Heart left ventricle (tissue), 16 donors: ENCODE results near the gene UGT1A10. TPM values are rescaled to one million over a fixed set of nuclear protein-coding genes. Genes with fewer than 3 reads are reported as not detected.
A peak's percentile ranks its signal among the peaks of the same experiment; 100 is the strongest.

Experiments
- ATAC-seq, 4 donors: fragments of 200-7000 bp; cut with Tn5 transposase; one replicate each; pipeline ENCODE4 v1.9.1; 2020 to 2022; ENCODE audit warnings: moderate library complexity in 4 of 4, mild to moderate bottlenecking in 3 of 4, moderate number of reproducible peaks in 1 of 4
- DNase-seq, 5 donors: peaks; one replicate each; pipeline ENCODE4 v3.0.0-alpha.2; 2020
- H3K27ac ChIP-seq, 12 donors: fragments of 200-600 bp; sonication (generic) in 4 of 12; one replicate each; pipeline versions ENCODE4 v1.5.0 to v1.8.0; 2016 to 2022; ENCODE audit warnings: mild to moderate bottlenecking in 2 of 12
- H3K27me3 ChIP-seq, 9 donors: fragments of 200-600 bp; sonication (generic) in 2 of 9; one replicate each; pipeline versions ENCODE4 v1.5.1 to v1.8.0; 2016 to 2022; ENCODE audit warnings: mild to moderate bottlenecking in 3 of 9
- H3K36me3 ChIP-seq, 9 donors: fragments of 200-600 bp; sonication (generic) in 2 of 9; one replicate each; pipeline versions ENCODE4 v1.5.0 to v1.8.0; 2018 to 2022; ENCODE audit warnings: mild to moderate bottlenecking in 2 of 9
- H3K4me1 ChIP-seq, 12 donors: fragments of 200-600 bp; sonication (generic) in 4 of 12; one replicate each; pipeline versions ENCODE4 v1.5.0 to v1.8.0; 2016 to 2022; ENCODE audit warnings: mild to moderate bottlenecking in 3 of 12
- H3K4me3 ChIP-seq, 12 donors: fragments of 200-600 bp; sonication (generic) in 4 of 12; one replicate each; pipeline versions ENCODE4 v1.5.0 to v1.8.0; 2017 to 2022; ENCODE audit warnings: mild to moderate bottlenecking in 9 of 12, moderate library complexity in 4 of 12
- H3K9me3 ChIP-seq, 12 donors: fragments of 200-600 bp; sonication (generic) in 4 of 12; one replicate each; pipeline versions ENCODE4 v1.5.0 to v1.8.0; 2016 to 2022; ENCODE audit warnings: mild to moderate bottlenecking in 1 of 12
- CTCF ChIP-seq, 12 donors: fragments of 200-600 bp; sonication (generic) in 4 of 12; IDR thresholded peaks; one replicate each; pipeline versions ENCODE4 v1.5.0 to v1.8.0; 2018 to 2022; ENCODE audit warnings: antibody characterized with exemption in 12 of 12, mild to moderate bottlenecking in 5 of 12
- POLR2A ChIP-seq, 2 donors: fragments of 450-650 bp; IDR thresholded peaks; one replicate each; pipeline ENCODE4 v1.6.1; 2017; ENCODE audit warnings: antibody characterized with exemption in 2 of 2, mild to moderate bottlenecking in 2 of 2, moderate library complexity in 2 of 2
- WGBS, 4 donors: extraction: QIAGEN DNeasy Blood & Tissue Kit in 2 of 4; methylation state at CpG; one replicate each; pipeline versions ENCODE4 v1.1.5 to v1.1.7; 2013 to 2018; 5-methylcytosine and 5-hydroxymethylcytosine counted together
- intact Hi-C, 10 donors: fragments of 100-400 bp; cut with DNase I; formaldehyde crosslinking; loops; one replicate each; pipeline versions ENCODE4 v1.11.1 to v1.14.2; 2022
- polyA plus RNA-seq, 2 donors: library from polyadenylated mRNA; stranded (reverse); fragments of 200-250 nt; gene quantifications; one replicate each; pipeline ENCODE4 v1.2.3, GENCODE V29; 2013
- total RNA-seq, 9 donors: library from RNA; depleted of rRNA in 2 of 9; stranded (reverse); fragments of >200 nt in 2 of 9; fragmentation: NEBNext Ultra II Directional in 3 of 9; extraction: Animal tissue kit (Norgen Biotek cat#: 25700) in 3 of 9; gene quantifications; one replicate each; pipeline versions ENCODE4 v1.1.0 to v1.2.4, GENCODE V29; 2016 to 2023
- donor health status: ischemic (EF 13 %, LVEDD 7.1; RV severe dilation, severe dysfunction).
- donor health status: healthy with polysubstance abuse.
- donor health status: DM: no; HTN: yes; CAD: no.
- donor health status: DM: no; HTN: no; CAD: no.
- donor health status: ischemic (EF 25% LVEDD 6.9; RV normal size, moderate dysfunction).
- donor health status: ischemic (EF 25% LVEDD 5.7; RV mildly dilated, moderate dysfunction).
- donor health status: healthy.
- donor health status: DM: yes; HTN: yes; CAD: no.
- donor health status: ischemic (EF 35%, LVEDD 5.7; RV mildly dilated, moderate dysfunction).
- donor health status: nonischemic (EF 11% LVEDD 7.7; RV severe dilation, severe dysfunction).
- donor health status: DM: yes; HTN: yes; CAD: no.
- donor health status: PGD.
- donor health status: ischemic (EF 29% LVEDD 5.4; RV normal size, mild dysfunction).
- donor health status: nonischemic (EF 23%, LVEDD 6.1; RV moderate dilation, normal function).

The UGT1A10 gene
- total and polyA plus RNA-seq, 11 donors, result not detected

- no peak for ATAC-seq
- intact Hi-C loops, result no loop called here
Measured at GRCh38 chr2:233706720-233707119, 70.5 kb downstream of the UGT1A10 start.

GRCh38 chr2:233707940-233708644 is 71.8 kb downstream of the UGT1A10 start:
- Histone ChIP-seq H3K36me3 (no peaks in the 10 kb centered on the region), H3K9me3 (peaks cover 0 to 6% (median 0%) of the 10 kb centered on the region in 12 donors), H3K4me3 (no peak overlapping the region), H3K27ac (no peak overlapping the region), H3K27me3 (peaks cover 0 to 15% (median 2%) of the 10 kb centered on the region in 9 donors), H3K4me1 (no peaks in the 10 kb centered on the region)
- 68 to 75% (median 72%) methylated on average over 10 of the region's 10 CpGs for WGBS, 4 donors
- intact Hi-C loops, result no loop called here
- DNase-seq (no peak), ATAC-seq (no peak)
- no peak for TF ChIP-seq POLR2A (IDR thresholded peaks at IDR 0.05)
- TF ChIP-seq CTCF (IDR thresholded peaks at IDR 0.05), result no peak

More at GRCh38 chr2:233706720-233707119, 70.5 kb downstream of the UGT1A10 start:
- peaks cover 0 to 9% (median 0%) of the 10 kb centered on the region in 12 donors for H3K9me3 ChIP-seq
- no peak overlapping the region for H3K4me3 ChIP-seq
- DNase-seq, result no peak
- peaks cover 0 to 15% (median 2%) of the 10 kb centered on the region in 9 donors for H3K27me3 ChIP-seq
- no peak overlapping the region for H3K27ac ChIP-seq
- no peaks in the 10 kb centered on the region for H3K36me3 ChIP-seq
- H3K4me1 ChIP-seq, result no peaks in the 10 kb centered on the region
- 0 to 80% (median 36%) methylated on average over 1 of the region's 1 CpG for WGBS, 4 donors
- TF ChIP-seq POLR2A (IDR thresholded peaks at IDR 0.05) (no peak), CTCF (IDR thresholded peaks at IDR 0.05) (no peak)

- no peaks in the 10 kb centered on the region for H3K4me1 ChIP-seq
- H3K27ac ChIP-seq, result no peak overlapping the region
- 75 to 86% (median 84%) methylated on average over 5 of the region's 5 CpGs for WGBS, 4 donors
- ATAC-seq, result no peak
- TF ChIP-seq CTCF (IDR thresholded peaks at IDR 0.05) (no peak), POLR2A (IDR thresholded peaks at IDR 0.05) (no peak)
- H3K4me3 ChIP-seq, result no peak overlapping the region
- peaks cover 0 to 6% (median 0%) of the 10 kb centered on the region in 12 donors for H3K9me3 ChIP-seq
- no peak for DNase-seq
- no peaks in the 10 kb centered on the region for H3K36me3 ChIP-seq
- peaks cover 0 to 15% (median 2%) of the 10 kb centered on the region in 9 donors for H3K27me3 ChIP-seq
- intact Hi-C loops, result no loop called here
Measured at GRCh38 chr2:233708942-233709341, 72.7 kb downstream of the UGT1A10 start.

- DNase-seq (peak; percentile 47 to 79 (median 61)), ATAC-seq (peak in 3 of 4 donors; percentile 75 to 85 (median 76))
- TF ChIP-seq CTCF (IDR thresholded peaks at IDR 0.05) (peak; percentile 48 to 83 (median 71)), POLR2A (IDR thresholded peaks at IDR 0.05) (no peak)
- Histone ChIP-seq H3K9me3 (no peaks in the 10 kb centered on the region), H3K27me3 (peaks cover 0 to 16% (median 4%) of the 10 kb centered on the region in 9 donors), H3K4me1 (no peaks in the 10 kb centered on the region), H3K27ac (no peak overlapping the region), H3K4me3 (no peak overlapping the region), H3K36me3 (no peaks in the 10 kb centered on the region)
- intact Hi-C loops, result loop anchor here in 1 of 10 donors (10.0 kb wide), 1 partner anchor 267 kb away; no protein-coding TSS in a partner anchor
- WGBS, 4 donors, result 35 to 42% (median 36%) methylated on average over 10 to 11 of the region's 11 CpGs
Measured at GRCh38 chr2:233711312-233712008, 75.2 kb downstream of the UGT1A10 start.
